ENCODE data around the gene SEPTIN6. TPM values are rescaled to one million over a fixed set of nuclear protein-coding genes. Genes with fewer than 3 reads are reported as not detected.
A peak's percentile ranks its signal among the peaks of the same experiment; 100 is the strongest.
"Not testable (repeated sequence)": the region's sequence is repeated elsewhere in the genome, so short reads cannot be mapped to it uniquely, and the experiment has no call there.

Gene SEPTIN6
- total RNA-seq, 4 donors from 2014 or later: 6.1 to 15.0 (median 14.6) TPM

DNA sequence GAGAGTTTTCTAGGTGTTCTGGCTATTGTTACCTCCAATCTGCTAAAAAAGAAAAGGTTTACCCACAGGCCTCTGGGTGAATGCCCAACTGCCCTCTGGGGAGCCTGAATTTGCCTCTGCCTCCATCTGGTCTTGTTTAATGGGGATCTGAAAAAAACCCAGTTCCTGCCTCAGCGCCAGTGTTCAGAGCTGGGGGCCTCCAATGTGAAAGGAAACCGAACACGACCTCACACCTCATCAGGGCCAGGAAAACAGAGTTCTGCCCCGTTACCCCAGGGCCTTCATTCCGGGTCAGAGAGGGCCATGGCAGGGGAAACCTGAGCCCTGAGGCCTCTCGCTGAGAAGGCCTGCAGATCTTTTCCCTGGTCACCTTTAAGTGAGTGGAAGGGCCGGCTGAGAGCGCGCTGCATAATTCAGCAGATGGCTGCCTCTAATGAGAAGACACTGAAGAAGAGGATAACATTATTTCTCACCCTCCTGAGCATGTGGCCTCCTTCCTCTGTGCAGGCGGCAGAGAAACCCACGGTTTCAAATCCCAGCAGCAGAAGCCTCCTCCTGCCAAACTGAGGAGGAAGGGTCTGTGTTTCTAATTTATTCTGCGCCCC, 6.8 kb downstream of the SEPTIN6 start:
- Histone ChIP-seq H3K36me3 (no peaks in the 10 kb centered on the region), H3K27me3 (no peaks in the 10 kb centered on the region), H3K27ac (peak overlapping the region; percentile 52 to 71 (median 55)), H3K4me3 (replicated peaks in 1 of 3) (no peak overlapping the region), H3K4me1 (no peaks in the 10 kb centered on the region), H3K9me3 (no peaks in the 10 kb centered on the region)
- 58 to 73% methylated on average over 8 to 9 of the region's 12 CpGs for WGBS, 2 donors
- TF ChIP-seq POLR2A (IDR thresholded peaks at IDR 0.05) (no peak), CTCF (IDR thresholded peaks at IDR 0.05) (no peak)
- intact Hi-C loops (cut with DNase I): no loop called here
- DNase-seq: no peak

DNA sequence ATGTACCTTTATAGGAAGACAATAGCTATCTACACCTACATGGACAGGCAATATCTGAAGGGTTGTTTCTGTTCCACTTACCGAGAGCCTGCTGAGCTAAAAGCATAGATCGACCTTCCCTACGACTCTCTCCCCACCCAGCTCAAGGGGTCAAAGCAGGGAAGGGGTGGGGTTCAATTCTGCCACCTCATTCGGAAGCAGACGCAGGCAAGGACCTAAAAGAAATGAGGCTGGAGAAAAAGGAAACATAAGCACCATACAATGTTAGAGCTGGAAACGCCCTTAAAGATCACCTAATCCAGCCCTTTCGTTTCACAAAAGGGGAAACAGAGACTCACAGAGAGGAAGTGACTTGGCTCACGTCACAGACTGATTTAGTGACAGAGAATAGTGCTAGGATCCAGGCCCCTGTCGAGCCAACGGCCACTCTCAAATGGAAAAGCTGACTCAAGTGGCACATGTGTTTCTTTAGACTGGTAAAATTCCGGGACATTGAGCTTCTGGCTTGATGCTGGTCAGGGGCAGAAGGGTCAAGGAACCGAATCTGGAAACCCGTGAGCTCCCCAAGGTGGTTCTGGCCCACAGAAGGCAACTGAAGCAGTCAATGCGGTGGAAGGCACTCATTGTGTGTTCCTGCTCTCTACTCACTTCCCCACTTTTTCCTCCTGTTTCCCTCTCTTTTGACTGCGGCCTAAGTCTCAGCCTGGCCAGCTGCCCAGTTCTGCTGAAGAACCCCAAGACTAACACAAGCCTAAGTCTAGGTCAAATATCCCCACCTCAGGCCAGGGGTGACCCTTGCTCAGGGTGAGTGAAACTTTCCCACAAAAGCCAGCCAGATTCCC, 7.5 kb downstream of the SEPTIN6 start:
- intact Hi-C loops (cut with DNase I): no loop called here
- Histone ChIP-seq H3K27ac (peak overlapping the region; percentile 52 to 71 (median 55)), H3K36me3 (no peaks in the 10 kb centered on the region), H3K9me3 (no peaks in the 10 kb centered on the region), H3K4me3 (replicated peaks in 1 of 3) (no peak overlapping the region), H3K4me1 (no peaks in the 10 kb centered on the region), H3K27me3 (no peaks in the 10 kb centered on the region)
- whole genome bisulfite sequencing, 2 donors: 32 to 41% methylated on average over 13 to 15 of the region's 15 CpGs
- TF ChIP-seq CTCF (IDR thresholded peaks at IDR 0.05): no peak
- no peak for TF ChIP-seq POLR2A (IDR thresholded peaks at IDR 0.05)
- DNase-seq: peak; percentile 8 to 15

DNA sequence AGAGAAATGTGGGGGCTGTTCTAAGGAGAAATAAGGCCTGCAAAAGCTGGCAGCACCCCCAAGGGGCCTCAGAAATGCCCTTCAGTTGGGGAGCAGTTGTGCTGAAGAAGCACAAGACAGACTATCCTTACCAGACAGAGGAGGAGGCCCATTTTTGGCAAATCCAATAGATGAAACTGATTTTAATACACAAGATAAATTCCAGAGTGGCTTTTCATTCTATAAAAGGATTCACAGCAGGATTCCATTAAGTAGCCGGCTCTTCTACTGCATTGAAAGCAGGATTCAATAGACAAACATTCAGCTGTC, 8.1 kb downstream of the SEPTIN6 start:
- 78 to 80% methylated on average over 1 of the region's 1 CpG for WGBS, 2 donors
- DNase-seq: no peak
- no peaks in the 10 kb centered on the region for H3K4me1 ChIP-seq
- no peaks in the 10 kb centered on the region for H3K36me3 ChIP-seq
- intact Hi-C loops (cut with DNase I): no loop called here
- no peak for TF ChIP-seq CTCF (IDR thresholded peaks at IDR 0.05)
- no peak for TF ChIP-seq POLR2A (IDR thresholded peaks at IDR 0.05)
- H3K4me3 ChIP-seq (replicated peaks in 1 of 3): no peak overlapping the region
- H3K27me3 ChIP-seq: no peaks in the 10 kb centered on the region
- peak overlapping the region; percentile 47 to 71 (median 55) for H3K27ac ChIP-seq
- H3K9me3 ChIP-seq: no peaks in the 10 kb centered on the region

GRCh38 chrX:119684312-119684711, 8.7 kb downstream of the SEPTIN6 start:
- not testable (repeated sequence) for H3K4me1 ChIP-seq

GRCh38 chrX:119682019-119682989, 10.7 kb downstream of the SEPTIN6 start:
- no peaks in the 10 kb centered on the region for H3K4me1 ChIP-seq
- no peaks in the 10 kb centered on the region for H3K27me3 ChIP-seq
- intact Hi-C loops (cut with DNase I): no loop called here
- no peaks in the 10 kb centered on the region for H3K9me3 ChIP-seq
- no peak overlapping the region for H3K27ac ChIP-seq
- TF ChIP-seq POLR2A (IDR thresholded peaks at IDR 0.05) (no peak), CTCF (IDR thresholded peaks at IDR 0.05) (no peak)
- no peaks in the 10 kb centered on the region for H3K36me3 ChIP-seq
- no peak for DNase-seq
- 84 to 89% methylated on average over 13 to 15 of the region's 15 CpGs for WGBS, 2 donors
- H3K4me3 ChIP-seq (replicated peaks in 1 of 3): no peak overlapping the region

More at GRCh38 chrX:119684312-119684711, 8.7 kb downstream of the SEPTIN6 start:
- H3K36me3 ChIP-seq; H3K27me3 ChIP-seq; H3K4me3 ChIP-seq (replicated peaks in 1 of 3); H3K27ac ChIP-seq; H3K9me3 ChIP-seq; intact Hi-C loops (cut with DNase I); DNase-seq: not testable (repeated sequence)
- 95 to 97% methylated on average over 6 to 8 of the region's 8 CpGs for WGBS, 2 donors
